Kidney tubule cell (primary cell): Measurements from ENCODE around the gene UNKL.
A peak's percentile ranks its signal among the peaks of the same experiment; 100 is the strongest.

Experiments used
- DNase-seq: peaks from one replicate; pipeline ENCODE4 v3.0.0-alpha.2; 2018; ENCODE audit warnings: low spot score

Gene UNKL

DNA sequence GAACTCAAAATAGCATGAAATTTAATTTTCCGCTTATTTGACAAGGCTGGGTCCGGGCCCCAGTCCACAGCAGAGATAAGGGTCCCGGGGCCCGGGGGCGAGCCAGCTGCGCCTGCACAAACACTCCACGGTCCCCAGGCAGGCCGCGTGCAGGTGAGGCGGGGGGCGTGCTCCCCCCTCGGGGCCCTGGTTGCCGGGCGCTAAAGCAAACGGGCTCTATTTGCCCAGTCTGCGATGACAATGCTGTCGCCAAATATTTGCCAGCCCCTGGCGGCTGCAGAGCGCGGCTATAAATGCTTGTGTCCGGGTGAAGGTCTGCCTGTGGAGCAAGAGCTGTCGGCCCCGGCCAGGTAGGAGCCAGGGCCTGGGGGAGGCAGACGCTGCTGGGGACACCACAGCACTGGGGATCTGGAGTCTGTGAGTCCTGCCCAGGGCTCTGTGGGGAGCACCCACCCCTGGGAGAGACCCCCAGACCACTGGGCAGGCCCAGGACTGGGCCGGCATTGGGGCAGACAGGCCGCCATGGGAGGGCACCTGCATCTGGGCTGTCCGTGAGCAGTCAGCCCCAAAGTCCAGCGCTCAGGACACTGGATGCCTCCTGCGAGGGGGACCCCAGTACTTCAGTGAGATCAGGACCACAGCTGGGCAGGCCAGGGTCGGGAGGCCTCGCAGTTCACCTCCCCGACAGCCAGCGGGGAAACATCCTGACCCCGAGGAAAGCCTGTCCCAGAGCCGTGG, 16.4 kb upstream of the UNKL start, which contains the start of gene PERCC1:
Gene PERCC1, plus strand, starts transcription at position 320 of the 738 bp plus-strand sequence. CDS start 1,516 bp downstream, outside the sequence.
- no peak for DNase-seq

DNA sequence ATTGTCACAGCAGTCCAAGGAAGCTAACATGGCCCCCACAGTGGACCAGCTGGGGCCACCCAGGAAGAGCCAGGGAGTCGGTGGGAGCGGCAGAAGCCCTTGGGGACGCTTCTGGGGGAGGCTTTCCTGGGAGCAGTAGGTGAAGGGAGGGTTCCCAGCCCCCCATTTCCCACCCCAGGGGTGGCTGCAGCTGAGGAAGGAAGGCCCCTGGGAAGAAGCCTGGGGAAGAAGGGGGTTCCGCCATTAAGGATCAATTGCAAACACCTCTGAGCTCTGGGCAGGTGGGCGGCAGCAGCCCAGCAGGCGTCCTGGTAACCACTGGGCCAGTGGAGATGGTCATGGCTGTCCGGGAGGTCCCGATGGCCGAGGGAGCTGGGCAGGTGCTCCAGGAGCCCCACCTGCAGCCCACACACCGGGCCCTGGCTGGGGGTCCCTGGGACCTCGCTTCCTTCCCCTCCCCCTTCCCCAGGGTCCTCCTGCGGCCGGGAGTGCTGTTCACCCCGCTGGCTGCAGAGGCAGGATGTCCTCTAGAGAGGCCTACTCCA, 15.8 kb upstream of the UNKL start:
- DNase-seq: no peak

DNA sequence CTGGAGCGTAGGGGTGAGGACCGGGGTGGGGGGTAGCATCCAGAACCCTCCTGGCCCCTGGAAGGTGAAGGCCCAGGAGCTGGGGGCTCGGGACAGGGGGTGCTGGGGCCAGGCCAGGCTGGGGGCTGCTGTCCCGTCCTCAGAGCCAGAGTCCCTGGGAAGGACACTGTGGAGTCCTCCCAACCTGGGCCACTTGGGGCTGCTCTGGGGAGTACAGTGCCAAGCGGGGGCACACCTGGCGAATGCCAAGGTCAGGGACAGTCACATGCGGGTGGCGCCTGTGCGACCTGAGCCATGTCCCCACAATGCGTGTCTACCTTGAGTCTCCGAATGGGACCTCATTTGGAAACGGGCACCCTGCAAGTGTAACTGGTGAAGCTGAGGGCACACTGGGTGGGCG, 15.1 kb upstream of the UNKL start:
- DNase-seq: no peak

DNA sequence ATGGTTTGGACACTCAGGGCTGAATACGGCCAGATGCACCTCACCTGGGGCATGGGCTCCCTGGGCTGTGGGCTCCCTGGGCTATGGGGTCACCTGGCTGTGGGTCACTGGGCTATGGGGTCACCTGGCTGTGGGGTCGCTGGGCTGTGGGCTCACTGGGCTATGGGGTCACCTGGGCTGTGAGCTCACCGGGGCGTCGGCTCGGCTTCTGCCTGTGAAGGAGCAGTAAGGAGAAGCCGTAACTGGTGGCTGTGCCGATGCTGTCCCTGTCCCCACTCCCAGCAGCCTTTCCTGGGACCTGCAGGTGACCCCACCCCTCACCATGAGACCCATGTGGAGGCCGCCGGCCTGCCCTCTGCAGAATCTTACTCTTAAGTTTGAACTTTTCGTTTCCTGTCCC, 14.5 kb upstream of the UNKL start:
- no peak for DNase-seq

DNA sequence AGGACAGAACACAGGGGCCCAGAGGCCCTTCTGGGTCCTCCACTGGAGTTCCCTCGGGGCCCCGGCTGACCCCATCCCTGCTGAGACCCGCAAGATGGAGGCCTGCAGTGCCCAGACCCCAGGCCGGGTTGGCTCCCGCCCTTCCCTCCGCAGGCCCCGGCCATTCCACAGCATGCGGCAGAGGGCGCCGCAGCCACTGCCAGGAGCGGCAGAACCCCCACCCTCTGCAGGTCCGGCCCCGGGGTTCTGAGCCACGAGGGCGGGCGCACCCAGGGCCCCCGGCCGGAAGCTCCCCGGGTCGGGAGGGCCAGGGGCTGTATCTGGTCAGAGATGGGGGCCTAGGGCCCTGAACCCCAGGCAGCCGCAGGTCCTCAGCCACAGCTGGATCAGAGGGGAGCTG, 14.0 kb upstream of the UNKL start:
- no peak for DNase-seq

DNA sequence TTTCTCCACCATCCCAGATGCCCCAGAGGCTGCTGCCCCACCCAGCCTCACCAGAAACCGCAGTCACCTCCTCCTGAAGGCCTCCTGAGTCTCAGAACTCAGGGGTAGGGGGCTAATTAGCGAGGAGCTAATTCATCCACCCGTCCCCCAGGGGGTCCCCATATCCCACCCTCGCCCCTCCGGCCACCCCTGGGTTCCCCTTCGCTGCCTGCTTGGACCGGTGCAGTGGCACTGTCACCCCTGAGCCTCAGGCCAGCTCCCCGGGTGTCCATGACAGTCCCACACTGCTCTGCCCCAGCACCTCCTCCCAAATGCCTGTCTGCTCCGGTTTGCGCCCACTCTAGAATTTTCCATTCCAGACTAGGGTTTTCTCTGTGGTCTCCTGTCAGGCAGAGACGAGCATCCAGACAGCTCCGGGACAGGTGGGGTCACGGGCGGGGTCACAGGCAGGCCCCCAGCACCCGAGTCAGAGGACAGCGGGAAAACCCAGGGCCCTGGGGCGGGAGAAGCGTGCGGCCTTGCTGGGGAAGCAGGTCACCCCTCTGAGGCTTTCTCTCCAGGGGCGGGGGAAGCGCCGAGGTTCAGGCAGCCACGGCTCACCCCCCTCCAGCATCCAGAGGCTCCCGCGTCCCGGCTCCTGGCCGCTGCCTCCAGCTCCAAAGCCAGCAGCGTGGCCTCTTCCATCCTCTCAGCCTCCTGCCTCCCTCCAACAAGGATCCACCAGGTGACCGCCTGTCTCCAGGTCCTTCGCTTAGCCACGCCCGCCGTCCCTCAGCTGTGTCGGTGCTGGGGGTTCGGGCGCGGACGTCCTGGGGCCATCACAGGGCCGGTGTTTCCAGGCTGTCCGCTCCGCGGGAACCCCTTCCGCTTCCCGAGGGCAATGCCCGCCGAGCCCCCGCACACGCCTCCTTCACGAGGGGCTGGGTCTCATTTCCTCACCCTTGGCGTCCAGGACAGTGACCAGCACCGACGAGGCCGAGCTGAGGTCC, 13.3 kb upstream of the UNKL start:
- no peak for DNase-seq

DNA sequence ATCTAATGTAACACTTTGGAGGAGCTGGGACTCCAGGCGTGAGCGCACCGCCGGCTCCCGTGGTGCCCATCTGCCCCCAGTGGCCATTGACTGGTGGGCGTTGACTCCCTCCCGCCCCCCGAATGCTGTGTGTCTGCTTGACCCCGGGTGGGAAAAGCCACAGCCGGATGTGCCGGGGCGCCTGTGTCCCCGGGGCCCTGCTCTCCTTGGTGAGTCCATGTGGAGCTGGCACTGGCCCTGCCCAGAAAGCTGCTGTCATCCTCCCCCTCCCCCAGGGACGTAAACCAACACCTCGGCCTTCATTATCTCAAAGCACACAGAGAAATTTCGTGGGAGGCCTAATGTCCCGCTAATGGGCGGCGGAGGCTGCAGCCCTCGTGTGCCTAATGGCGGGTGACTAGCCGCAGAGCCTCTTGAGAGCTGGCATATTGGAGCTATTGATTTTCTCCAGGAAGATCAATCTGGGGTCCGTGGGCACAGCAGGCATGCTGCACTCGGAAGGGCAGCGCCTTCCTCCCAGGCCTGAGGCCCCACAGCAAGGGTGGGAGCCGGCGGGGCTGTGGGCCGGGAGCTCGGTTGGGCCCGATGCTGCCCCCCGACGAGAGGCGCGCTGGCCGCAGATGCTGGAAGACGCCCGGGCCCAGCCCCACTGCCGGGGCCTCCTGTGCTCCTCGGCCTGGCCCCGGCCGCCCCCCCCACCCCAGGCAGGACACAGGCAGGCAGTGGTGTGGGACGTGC, 12.4 kb upstream of the UNKL start:
- no peak for DNase-seq

DNA sequence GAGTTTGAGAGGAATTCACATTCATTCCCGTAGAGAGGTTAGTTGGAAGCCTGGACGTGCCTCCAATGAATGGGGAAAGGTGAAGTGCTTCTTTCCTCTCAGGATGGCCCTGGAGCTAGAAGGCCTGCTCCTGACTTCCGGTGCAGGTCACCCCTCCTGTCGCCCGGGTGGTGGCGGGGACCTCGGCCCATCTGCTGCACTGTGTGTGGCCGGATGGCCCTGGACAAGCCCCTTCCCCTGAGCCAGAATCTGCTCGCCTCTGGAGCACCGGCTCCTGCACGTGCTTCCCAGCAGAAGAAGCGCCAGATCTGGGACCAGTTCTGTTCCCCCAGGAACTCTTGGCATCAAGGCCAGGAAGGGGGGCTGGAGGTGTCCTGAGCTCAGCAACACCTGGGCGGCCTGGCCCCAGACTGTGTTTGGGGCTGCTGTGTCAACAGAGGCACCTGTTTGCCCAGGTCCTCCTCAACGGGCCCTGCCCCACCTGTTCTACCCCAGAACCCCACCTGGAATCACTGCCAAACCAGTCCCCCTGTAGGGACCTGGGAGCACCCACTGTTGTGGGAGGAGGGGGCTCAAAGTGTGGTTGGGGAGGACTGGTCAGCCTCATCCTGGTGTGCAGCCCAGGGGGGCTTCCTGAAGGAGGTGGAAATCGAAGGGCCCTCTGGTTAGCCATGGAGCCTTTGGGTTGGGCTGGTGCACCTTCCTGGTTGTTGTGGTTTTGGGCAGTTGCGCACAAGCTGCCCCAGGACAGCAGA, 11.3 kb upstream of the UNKL start:
- DNase-seq: no peak

DNA sequence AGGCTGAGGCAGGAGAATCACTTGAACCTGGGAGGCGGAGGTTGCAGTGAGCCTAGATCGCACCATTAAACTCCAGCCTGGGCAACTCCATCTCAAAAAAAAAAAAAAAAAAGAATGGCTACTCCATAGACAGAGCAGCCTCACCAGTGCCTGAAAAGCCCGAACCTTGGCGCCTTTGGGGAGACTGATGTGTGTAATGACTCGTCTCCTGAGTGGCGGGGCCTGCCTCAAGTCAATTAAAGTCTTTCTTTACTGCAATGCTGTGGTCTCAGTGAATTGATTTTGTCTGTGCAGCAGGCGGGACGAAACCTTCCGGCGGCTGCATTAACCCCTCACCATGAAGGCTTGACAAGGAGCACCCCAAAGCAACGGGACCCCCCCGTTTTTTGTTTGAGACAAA, 9.5 kb upstream of the UNKL start:
- no peak for DNase-seq

DNA sequence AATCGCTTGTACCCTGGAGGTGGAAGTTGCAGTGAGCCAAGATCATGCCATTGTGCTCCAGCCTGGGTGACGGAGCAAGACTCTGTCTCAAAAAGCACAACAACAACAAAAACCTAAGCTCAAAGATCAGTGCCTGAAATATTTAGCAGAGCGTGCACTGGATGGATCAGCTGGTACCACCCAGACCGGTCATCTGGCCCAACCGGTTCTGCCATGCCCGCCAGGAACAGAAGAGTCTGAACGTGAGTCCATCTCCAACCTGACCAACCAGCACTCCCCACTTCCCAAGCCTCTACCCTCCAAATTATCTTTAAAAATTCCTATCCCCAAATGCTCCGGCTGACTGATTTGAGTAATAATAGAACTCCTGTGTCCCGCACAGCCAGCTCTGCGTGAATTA, 7.6 kb upstream of the UNKL start:
- no peak for DNase-seq

DNA sequence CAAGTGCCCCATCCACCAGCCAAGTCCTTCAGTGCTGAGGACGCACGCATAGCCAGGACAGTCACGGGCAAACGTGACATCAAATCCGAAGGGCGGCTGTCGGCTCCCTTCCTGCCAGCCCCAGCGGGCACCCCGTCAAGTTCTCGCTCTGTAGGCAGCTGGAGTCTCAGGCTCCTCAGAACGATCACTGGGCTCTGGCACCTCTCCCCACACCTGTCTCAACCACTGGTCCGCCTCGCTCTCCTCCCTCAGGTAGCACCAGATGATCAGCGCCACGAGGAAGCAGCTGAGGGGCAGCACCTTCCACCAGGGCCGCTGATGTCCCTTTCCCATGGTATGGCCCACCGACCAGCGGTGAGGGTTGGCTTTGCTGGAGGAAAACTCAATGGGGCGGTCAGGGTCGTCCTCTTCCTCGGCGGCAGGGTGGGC, 5.6 kb upstream of the UNKL start:
- DNase-seq: no peak

DNA sequence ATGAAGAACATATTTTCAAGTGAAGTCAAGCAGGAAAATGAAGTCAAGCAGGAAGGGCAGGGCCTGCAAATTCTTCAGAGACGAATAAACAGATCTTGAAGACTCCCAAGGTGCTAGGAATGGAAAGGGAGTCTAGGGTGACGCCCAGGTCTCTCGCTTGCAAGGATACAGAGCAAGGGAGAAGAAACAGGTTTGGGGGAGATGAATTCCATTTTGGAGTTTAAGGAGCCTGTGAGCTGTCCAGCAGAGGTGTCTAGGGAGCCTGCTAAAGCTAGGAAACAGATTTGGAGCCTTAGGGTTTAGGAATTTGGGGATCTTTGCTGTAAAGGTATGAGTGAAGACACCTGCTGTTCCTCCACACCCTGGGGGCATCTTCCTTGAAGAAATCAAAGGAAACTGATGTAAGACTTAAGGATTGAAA, 2.0 kb upstream of the UNKL start:
- DNase-seq: peak; percentile 52

DNA sequence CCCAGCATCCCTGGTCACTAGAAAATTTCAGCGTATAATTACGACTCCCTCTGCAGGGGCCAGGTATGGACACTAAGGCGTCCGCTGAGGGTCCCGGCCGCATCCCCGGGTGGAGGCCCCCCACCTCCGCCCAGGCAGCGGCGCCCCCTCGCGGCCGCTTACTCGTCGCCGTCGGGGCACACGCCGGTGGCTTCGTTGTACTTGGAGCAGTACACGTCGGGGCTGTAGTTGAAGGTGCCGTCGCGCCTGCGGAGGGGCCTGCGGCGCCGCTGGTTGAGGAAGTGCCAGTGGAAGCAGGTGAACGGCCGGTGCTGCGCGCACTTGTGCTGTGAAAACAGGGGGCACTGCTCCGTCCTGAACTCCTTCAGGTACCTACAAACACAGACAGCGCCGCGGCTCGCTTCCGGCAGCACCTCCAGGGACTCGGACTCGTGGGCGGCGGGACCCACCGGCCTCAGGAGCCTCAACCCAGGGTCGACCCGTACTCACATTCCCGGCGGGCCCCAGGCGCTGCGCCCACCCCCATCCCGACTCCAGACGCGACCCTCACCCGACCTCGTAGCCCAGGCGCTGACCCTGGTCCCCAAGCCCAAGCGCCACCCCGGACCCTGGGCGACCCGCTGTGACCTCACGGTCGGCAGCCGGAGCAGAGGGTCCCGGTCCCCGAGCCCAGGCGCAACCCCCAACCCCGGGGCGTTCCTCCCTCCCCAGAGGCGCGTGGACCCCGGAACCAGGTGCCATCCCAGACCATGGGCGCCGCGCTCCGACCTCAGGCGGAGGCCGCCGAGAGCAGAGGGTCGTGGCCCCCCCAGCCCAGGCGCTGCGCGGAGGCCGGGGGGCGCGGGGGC, 596 bp downstream of the UNKL start:
- peak; percentile 56 for DNase-seq

DNA sequence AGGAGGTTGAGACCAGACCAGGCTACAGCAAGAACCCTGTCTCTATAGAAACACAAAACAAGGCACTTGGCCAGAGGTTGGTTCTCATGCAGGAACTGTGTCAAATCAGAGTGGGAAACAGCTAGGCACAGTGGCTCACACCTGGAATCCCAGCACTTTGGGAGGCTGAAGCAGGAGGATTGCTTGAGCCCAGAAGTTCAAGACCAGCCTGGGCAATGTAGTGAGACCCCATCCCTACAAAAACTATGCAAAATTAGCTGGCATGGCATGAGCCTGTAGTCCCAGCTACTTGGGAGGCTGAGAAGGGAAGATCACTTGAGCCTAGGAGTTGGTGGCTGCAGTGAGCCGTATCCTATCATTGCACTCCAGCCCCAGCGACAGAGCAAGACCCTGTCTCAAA, 1.7 kb downstream of the UNKL start:
- no peak for DNase-seq

DNA sequence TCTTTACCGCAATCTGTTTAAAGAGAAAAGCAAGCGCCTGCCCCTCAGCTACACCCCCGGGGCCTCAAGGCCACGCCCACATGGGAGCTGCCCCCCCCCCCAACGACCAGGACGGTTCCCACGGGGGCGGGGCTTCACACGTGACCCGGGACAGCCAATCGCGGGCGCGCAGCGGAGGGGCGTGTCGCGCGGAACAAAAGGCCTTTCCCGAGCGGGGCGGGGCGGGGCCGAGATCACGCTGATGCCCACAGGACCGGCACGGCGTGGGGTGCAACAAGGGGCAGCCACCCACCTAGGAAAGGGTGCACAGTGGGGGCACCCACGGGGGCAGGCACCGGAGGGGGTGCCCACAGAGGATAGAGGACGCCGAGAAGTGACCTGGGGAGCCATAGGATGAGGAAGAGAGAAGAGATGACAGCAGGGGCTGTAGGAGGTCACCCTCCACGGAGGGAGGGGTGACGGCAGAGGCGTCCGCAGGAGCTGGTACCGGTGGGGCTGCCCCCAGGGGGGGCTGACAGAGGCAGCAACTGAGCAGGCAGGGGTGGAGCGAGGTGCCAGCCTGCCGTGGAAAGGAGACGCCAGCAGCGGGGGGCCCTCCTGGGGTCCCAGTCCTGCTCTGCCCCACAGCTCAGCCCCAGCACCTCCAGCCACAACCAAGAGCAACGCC, 6.2 kb downstream of the UNKL start:
- peak; percentile 80 for DNase-seq

DNA sequence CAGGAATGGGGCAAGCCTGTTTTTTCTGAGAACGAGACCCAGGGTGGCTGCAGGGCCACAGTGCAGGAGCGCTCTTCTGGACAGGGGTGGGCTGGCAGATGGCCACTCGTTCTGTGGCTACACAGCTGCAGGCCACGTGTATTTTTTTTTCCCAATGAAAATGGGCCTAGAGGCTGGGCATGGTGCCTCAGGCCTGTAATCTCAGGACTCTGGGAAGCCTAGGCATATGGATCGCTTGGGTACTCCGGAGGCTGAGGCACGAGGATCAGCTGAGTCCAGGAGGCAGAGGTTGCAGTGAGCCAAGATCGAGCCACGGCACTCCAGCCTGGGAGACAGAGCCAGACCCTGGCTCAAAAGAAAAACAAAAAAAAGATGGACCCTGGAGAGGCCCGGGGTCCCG, 6.8 kb downstream of the UNKL start:
- DNase-seq: no peak

DNA sequence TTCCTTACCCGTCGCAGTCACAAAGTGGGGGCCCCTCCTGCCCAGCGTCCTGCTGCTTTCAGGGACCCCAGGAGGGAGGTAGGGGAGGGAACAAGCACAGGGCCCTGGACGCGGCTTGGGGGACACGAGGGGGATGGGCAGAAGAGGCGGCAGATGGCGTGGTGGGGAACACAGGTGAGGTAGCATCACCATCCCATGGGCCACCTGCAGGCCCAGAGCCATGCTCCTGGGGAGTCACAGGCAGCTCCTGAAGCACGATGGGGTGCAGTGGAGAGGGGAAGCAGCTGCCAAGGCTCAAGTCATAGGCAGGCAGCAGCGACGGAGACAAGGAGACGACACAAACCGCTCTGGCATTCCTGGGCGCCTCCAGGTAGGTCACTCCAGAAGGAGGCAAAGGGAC, 10.8 kb downstream of the UNKL start:
- no peak for DNase-seq

DNA sequence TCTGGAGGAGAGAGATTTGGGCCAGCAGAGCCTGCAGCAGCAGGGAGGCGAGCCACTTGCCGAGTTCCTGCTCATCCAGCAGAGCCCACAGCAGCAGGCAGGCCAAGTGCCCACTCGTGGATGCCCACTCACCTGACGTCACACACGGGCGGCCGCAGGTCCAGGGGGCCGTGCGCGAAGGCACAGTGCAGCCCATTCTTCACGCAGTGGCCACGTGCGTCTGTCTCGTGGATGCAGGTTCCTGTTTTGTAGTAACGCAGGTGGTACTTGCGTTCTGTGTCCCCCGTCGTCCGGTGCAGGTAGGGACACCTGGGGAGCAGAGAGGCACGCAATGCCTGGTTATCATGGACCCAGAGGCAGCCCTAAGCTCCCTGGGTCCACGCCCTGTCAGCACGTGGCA, 11.5 kb downstream of the UNKL start:
- no peak for DNase-seq

DNA sequence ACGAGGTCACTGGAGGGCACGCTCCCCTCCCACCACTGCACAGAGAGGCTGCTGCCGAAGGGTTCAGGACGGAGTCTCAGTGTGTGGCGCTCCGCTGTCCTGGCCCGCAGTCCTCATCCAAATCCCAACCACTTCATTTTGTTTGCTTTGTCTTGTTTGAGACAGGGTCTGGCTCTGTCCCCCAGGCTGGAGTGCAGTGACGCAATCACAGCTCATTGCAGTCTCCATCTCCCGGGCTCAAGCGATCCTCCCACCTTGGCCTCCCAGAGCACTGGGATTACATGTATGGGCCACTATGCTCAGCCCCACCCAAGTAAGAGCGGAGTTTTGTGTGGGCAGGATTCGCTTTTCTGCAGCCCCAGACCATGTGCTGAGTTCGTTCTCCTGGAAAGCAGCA, 12.7 kb downstream of the UNKL start:
- no peak for DNase-seq
